SK-MEL-5 (cell line): ENCODE results near the gene CCDC110. TPM values are rescaled to one million over a fixed set of nuclear protein-coding genes. Genes with fewer than 3 reads are reported as not detected.

Source experiments
- DNase-seq: peaks from one replicate; pipeline ENCODE4 v3.0.0-alpha.2; 2016; ENCODE audit warnings: low read depth, low spot score
- in situ Hi-C: cut with HindIII; loops from 2 replicates; pipeline ENCODE4 v1.10.0; 2016; ENCODE audit warnings: low sequenced_read_pairs, high pct_unique_total_duplicates, low pct_unique_long_range_greater_than_20kb
- total RNA-seq: library from RNA; depleted of rRNA; stranded (reverse); fragments of >200 nt; shearing (Covaris generic); gene quantifications from 2 replicates; pipeline ENCODE4 v1.2.3, GENCODE V29; 2014

The CCDC110 gene
- total RNA-seq, 1 experiment from 2014 or later, result 0.92 TPM

DNA sequence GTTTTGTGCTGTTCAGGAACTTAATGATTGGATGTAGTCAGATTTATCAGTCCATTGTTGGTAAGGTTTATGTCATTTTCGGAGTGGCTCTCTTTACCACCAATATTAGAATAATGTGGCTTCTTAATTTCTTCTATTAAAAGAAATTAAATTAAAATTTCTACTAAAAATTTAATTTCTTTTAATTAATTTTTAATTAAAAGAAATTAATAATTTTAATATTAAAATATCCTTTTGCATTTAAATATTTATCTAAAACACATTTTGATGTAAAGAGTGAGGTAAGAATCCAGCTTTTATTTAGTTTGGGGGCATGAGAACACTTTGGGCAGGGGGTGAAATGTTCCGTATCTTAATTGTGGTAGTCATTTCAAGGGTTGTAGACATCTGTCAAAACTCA, 30.1 kb downstream of the CCDC110 start:
- in situ Hi-C loops, result no loop called here
- no peak for DNase-seq

DNA sequence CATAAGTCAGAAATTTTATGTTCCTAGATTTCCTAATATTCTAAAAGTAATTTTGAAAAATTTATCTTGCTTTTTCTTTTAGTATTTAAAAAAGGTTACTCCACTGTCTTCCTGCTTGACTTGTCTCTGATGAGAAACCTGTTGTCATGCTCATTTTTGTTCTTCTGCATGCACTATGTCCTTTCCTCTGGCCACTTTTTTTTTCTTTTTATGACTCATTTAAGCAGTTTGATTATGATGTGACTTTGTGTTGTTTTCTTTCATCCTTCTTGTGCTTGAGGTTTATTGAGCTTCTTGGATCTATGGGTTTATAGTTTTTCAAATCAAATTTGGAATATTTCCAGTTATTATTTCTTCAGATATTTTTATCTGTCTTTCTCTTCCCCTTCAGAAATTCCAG, 33.7 kb downstream of the CCDC110 start:
- DNase-seq, result no peak
- in situ Hi-C loops, result no loop called here

DNA sequence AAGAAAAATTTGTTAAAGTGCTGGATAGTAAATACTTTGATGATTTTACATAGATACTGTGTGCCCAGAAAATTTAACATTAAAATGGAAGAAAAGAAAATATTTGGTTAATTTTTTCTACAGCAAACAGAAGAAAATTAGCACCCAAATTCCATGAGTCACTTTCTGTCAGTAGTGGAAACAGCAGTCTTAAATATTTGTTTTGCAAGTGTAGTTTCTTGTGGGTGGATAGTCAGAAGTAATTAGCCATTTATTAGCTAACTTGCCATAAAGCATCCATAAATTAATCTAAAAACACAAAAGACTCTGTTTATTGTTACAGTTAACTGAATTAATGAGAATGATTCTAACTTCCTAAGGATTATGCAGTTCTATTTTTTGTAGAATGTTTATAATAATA, 36.1 kb downstream of the CCDC110 start:
- in situ Hi-C loops, result no loop called here
- no peak for DNase-seq

DNA sequence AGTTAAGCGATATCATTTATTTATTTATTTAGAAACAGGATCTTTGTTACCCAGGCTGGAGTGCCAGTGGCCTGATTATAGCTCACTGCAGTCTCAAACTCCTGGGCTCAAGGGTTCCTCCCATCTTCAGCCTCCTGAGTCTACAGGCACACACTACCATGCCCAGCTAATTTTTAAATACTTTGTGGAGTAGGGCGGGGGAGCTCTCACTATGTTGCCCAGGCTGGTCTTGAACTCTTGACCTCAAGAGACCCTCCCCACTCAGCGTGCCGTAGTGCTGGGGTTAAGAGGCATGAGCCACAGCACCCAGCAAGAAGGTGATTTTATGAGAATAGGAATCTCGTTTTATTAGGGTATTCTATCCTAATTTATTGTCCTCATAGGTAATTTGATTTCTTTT, 41.9 kb downstream of the CCDC110 start:
- in situ Hi-C loops, result no loop called here
- DNase-seq, result no peak

DNA sequence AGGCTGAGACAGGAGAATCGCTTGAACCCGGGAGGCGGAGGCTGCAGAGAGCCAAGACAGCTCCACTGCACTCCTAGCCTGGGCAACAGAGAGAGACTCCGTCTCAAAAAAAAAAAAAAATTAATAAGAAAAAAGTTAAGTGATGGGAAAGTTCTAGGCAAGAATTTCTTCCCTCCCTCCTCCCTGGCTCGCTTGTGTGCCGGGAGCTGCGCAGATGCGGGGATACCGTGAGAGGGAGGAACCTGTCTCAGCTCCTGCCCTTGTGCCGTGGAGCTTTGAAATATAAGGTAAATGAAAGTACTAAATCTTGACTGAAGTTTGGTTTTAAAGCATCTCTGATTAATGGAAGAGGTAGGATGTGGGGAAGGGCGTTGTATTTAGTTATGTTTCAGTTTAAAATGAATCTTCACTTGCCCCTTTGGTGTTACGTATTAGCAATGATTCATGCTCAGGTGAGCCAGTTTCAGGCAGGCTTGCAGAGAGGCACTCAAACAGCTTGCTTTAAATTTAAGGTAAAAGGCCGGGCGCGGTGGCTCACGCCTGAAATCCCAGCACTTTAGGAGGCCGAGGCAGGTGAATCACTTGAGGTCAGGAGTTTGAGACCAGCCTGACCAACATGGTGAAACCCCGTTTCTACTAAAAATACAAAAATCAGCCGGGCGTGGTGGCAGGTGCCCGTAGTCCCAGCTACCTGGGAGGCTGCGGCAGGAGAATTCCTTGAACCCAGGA, 44.4 kb downstream of the CCDC110 start:
- in situ Hi-C loops, result no loop called here
- no peak for DNase-seq

DNA sequence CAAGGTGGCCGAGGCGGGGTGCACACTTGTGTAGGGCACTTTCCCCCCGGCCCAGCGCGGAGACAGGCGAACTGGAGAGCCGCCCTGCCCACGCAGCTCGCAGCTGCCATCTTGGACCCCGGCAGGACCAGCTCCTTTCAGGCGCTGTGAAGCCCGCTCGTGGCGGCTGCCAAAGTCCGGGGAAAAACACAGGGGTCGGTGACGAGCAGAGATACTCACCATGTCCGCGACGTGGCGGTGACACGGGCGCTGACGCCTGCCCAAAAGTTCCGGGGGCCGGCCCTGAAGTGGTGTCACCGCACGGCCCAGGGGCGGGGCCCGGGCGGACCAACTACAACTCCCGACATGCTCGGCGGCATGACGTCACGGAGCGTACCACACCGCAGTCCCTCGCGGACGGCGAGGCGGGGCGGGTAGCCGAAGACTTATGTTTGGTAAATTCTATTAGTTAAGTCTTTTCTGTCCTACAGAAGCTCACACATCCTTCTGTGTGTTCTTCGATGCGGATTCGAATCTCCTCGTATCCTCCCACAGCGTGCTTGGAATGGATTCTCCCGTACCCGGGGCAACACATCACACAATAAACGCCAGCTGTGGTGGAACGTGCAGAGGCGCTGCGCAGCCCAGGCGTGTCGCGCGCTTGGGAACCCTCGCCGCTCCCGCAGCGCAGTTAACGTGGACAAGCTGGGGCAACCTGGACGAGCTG, 45.7 kb downstream of the CCDC110 start, which contains the start of gene UFSP2:
Gene UFSP2 (minus strand): TSS at position 318 of the 706 bp plus-strand sequence. CDS start 96 bp downstream, at position 222.
- in situ Hi-C loops, result no loop called here
- peak; percentile 86 for DNase-seq

DNA sequence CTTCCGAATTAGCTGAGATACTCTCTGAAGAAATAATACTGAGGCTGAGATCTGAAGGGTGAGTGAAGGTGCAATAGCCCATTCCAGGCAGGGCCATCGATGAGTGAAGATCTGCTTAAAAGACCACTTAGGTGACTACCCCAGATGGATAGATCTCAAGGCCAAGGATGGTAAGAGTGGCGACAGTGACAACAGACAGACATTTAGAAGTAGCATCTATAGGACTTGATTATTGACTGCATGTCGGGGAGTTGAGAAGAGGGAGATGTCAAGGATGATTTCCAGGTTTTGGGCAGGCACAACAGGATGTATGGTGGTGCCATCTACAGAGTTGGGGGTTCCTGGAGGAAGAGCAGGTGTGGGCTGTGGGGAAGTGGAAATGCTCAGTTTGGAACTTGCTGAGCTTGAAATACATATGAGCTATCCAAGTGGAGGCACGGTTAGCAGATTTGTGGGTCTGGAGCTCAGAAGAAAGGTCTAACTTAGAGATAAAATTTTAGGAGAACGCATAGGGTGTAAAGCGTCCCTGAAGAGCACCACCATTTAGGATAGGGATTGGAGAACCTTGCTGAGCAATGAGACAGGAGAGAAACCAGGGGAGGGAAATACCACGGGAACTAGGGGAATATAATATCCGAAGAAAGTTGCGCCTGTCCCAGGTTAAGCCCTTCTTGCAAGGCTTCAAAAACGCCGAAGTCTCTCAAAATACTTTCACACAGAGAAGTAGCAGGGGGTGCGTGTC, 46.5 kb downstream of the CCDC110 start:
- in situ Hi-C loops, result no loop called here
- DNase-seq, result peak; percentile 8

DNA sequence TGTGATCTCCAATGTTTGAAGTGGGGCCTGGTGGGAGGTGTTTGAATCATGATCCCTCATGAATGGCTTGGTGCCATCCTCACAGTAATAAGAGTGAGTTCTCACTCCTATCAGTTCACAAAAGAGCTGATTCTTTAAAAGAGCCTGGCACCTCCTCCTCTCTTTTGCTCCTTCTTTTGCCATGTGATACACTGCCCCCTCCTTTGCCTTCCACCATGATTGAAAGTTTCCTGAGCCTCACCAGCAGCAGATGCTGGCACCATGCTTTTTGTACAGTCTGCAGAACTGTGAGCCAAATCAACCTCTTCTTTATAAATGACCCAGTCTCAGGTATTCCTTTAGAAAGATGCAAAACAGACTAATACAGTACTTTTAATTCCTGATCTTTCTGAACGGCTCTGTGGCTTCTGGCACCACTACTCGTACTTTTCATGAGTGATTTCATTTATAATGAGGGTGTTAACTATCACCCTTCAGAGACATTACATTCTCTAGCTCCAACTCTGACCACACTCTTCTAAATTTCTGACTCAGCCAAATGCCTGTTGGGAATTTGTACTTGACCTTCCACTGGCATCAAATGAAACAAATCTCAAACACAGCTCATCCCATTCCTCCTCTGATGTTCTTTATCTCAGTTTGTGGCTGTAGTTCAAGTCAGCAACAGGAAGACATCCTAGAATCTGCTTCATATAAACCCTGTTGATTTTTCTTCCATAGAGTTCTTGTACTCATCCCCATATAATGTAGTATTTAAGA, 50.0 kb downstream of the CCDC110 start:
- DNase-seq, result peak; percentile 38
- in situ Hi-C loops, result no loop called here

DNA sequence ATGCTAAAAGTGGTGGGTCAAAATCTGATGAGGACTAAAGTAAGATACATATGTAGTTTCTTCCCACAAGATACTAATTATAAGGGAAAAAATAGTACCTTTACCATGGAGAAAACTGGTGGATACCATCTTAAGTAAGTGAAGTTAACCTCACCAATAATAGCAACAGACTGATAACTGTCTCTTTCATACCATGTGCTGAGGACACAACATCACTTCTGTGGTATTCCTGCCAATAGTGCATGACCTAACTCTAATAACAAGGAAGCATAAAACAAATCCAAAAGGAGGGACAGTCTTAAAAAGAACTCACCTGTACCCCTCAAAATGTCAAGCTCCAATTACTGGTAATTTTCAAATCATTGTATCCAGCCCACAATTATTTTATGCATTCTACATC, 54.6 kb downstream of the CCDC110 start:
- DNase-seq, result no peak
- in situ Hi-C loops, result no loop called here

DNA sequence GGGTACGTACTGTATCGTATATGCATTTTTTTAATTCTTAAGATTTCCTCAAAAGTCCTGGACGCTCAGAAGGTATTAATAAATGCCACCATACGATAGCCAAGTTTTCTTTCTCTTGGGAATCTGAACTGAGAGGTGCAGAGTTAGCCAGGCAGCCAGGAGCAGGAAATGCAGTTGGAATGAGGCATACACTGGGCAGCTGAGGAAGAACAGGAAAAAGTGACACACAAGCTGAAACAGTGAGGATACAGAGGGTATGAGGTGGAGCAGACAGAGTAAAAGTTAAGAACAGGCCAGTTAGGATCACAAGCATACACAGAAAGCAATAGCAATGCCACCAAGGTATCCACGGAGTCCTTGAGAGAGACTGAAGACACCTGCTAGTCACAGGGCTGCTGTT, 59.1 kb downstream of the CCDC110 start:
- no peak for DNase-seq
- in situ Hi-C loops, result no loop called here

DNA sequence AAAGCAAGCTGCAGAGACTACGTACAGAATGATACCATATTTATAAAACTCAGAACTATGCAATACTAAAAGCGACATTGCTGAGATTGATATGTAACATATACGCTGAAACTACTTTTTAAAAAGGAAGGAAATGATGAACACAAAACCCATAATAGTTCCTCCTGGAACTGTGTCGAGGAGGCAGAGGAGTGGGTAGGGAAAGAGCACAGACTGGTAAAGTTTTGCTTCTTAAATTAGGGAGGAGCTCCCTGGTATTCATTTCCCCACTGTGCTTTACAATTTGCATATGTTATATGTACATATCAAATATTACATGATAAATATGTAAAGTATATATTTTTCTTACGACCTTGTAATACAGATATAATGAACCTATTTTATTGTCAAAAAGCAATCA, 59.7 kb downstream of the CCDC110 start:
- DNase-seq, result no peak
- in situ Hi-C loops, result no loop called here

DNA sequence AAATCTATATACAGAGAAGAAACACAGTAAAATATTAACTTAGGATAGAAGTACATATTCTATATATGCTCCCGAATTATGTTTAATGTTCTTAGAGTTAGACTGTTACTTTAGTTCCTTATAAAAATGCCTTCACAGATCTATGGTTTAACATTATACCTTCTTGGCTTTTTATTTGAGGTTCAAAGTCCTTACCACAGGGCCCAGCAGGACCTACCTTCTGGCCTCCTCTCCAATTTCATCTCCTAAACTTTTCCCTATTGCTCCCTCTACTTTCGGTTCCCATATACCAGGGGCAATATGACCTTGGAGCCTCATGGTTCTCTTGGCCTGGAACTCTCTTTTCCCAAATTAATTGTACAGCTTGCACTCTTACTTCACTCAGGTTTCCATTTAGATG, 63.1 kb downstream of the CCDC110 start:
- in situ Hi-C loops, result no loop called here
- no peak for DNase-seq

DNA sequence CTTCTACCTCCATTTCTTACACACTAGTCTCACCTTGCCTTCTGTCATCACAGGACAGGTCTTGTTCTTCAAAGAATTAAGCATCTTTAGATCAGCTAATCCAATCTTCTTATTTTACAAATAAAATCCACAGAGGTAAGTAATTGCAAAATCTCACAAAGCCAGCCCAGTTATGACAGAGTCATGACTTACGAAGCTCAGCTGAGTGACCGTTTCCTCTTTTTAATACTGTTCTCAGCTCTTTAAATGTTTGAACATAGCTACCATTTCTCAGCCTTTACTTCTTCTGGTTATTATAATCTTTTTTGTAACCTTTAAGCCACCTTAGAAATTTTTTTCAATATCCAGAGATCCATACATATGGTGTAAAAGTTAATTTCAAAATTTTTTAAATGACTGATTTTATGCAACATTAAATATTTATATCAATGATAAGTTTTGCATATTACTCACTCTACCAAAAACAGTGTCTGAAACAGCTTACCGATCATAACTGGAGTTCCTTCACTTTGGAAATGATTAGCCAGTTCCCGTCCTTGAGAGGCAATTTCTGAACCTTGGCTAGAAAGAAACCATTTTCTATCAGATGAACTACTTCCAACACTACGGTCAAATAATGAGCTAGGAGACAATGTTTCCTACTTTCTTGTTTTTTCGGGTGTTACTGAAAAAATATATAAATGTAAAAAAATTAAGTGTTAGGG, 66.1 kb downstream of the CCDC110 start:
- DNase-seq, result no peak
- in situ Hi-C loops, result no loop called here

DNA sequence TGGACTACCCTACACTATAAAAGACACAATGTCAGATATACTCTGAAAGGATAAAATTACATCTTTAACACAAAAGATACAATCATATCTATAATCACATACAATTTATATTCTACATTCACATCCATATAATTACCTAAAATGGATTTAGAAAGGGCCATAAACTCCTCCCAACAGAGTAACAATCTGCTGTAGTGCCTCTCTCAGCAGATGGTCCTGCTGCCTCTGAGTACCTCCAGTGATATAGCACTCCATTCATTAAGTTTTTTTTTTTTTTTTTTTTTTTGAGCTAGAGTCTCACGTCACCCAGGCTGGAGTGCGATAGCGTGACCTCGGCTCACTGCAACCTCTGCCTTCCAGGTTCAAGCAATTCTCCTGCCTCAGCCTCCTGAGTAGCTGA, 67.5 kb downstream of the CCDC110 start:
- in situ Hi-C loops, result no loop called here
- no peak for DNase-seq

DNA sequence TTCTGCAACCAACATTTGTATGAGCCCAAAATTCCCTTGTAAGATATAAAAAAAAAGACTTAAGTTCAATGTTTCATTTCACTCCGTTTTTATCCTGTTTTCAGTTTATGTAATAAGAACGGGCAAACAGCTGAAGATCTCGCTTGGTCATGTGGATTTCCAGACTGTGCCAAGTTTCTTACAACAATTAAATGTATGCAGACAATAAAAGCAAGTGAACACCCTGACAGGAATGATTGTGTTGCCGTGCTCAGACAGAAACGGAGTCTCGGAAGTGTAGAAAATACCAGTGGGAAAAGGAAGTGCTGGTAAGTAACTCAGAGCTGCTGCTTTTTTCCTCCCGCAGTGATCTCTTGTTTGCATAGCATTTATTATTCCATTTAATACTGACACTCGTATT, 72.1 kb downstream of the CCDC110 start:
- in situ Hi-C loops, result no loop called here

DNA sequence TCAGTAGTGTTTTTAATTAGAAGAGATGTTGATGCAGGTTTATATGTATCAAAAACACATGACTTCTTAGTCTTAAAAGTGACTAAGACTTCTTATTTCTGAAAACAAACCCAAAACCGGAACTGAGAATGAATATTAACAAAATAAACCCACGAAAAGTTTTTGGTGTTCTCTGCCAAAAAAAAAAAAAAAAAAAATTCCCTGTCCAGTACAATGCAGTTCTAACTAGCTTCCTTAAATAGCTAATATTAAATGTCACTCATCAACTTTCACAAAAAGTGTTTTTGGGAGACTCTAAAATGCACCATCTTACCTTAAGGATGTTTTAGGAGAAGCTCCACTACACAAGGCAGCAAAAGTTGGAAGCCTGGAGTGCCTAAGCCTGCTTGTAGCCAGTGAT, 72.9 kb downstream of the CCDC110 start:
- no peak for DNase-seq
- in situ Hi-C loops, result no loop called here

More for the DNA sequence above, 72.1 kb downstream of the CCDC110 start:
- no peak for DNase-seq

DNA sequence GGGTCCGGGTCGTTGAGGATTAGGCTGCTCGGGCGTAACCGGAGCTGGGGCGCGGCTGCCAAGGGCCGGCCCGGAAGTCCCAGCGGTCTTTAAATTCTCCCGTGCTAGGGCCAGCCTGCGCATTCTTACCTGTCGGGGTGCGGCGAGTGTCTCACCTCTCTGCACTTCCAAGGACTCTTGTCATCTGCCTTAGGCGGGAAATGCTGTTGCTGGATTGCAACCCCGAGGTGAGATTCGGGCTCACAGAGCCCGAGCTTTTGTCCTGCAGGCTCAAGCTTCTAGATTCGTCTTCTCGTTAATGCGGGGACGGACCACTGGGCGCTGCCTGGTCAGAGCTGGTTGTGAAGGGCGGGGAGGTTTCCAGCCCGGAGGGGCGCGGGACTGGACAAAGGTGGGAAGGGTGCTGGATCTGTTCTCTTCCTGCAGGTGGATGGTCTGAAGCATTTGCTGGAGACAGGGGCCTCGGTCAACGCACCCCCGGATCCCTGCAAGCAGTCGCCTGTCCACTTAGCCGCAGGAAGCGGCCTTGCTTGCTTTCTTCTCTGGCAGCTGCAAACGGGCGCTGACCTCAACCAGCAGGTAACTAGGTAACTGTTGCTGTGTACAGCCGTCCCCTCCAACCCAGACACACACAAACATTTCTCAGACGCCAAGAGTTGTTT, 74.7 kb downstream of the CCDC110 start, which contains the start of gene ANKRD37:
Gene ANKRD37 (plus strand): TSS at position 118 of the 662 bp plus-strand sequence. CDS start 83 bp downstream, at position 201.
- in situ Hi-C loops, result no loop called here

More for the DNA sequence above, 74.7 kb downstream of the CCDC110 start, which contains the start of gene ANKRD37:
- no peak for DNase-seq
